ENCODE results near the gene PNMA6F. TPM values are rescaled to one million over a fixed set of nuclear protein-coding genes. Genes with fewer than 3 reads are reported as not detected.
"Not testable (repeated sequence)": the region's sequence is repeated elsewhere in the genome, so short reads cannot be mapped to it uniquely, and the experiment has no call there.

PNMA6F gene
- total and polyA plus RNA-seq, 4 donors: 1.4 to 8.9 (median 5.5) TPM

- H3K9me3 ChIP-seq (ENCODE audit: control insufficient read depth, insufficient read depth, low read length): no peaks in the 10 kb centered on the region
- H3K27me3 ChIP-seq (ENCODE audit: control insufficient read depth, insufficient read depth, low read length): no peaks in the 10 kb centered on the region
- WGBS (ENCODE audit: insufficient coverage): 65% methylated on average over 2 of the region's 3 CpGs
- H3K4me1 ChIP-seq (ENCODE audit: control insufficient read depth, insufficient read depth, low read length): peaks cover 3% of the 10 kb centered on the region
- no peaks in the 10 kb centered on the region for H3K36me3 ChIP-seq (ENCODE audit: control insufficient read depth, insufficient read depth, low read length)
- H3K27ac ChIP-seq (ENCODE audit: low read depth, low read length): no peak overlapping the region
- DNase-seq (ENCODE audit: low read depth in 4 of 6, low spot score in 6 of 6): no peak
- H3K4me3 ChIP-seq (ENCODE audit: low read depth, low read length): no peak overlapping the region
Observed at GRCh38 chrX:153305972-153306371, 15.6 kb downstream of the PNMA6F start.

- H3K27me3 ChIP-seq (ENCODE audit: control insufficient read depth, insufficient read depth, low read length): no peaks in the 10 kb centered on the region
- H3K9me3 ChIP-seq (ENCODE audit: control insufficient read depth, insufficient read depth, low read length): no peaks in the 10 kb centered on the region
- no peak overlapping the region for H3K27ac ChIP-seq (ENCODE audit: low read depth, low read length)
- H3K4me1 ChIP-seq (ENCODE audit: control insufficient read depth, insufficient read depth, low read length): no peaks in the 10 kb centered on the region
- 65% methylated on average over 4 of the region's 9 CpGs for WGBS (ENCODE audit: insufficient coverage)
- H3K4me3 ChIP-seq (ENCODE audit: low read depth, low read length): no peak overlapping the region
- no peaks in the 10 kb centered on the region for H3K36me3 ChIP-seq (ENCODE audit: control insufficient read depth, insufficient read depth, low read length)
- DNase-seq (ENCODE audit: low read depth in 4 of 6, low spot score in 6 of 6): peak in 1 of 6 donors; percentile 1
Observed at GRCh38 chrX:153304988-153305736, 16.4 kb downstream of the PNMA6F start.

GRCh38 chrX:153303276-153304262 is 18.0 kb downstream of the PNMA6F start:
- 59% methylated on average over 11 of the region's 12 CpGs for WGBS (ENCODE audit: insufficient coverage)
- H3K4me3 ChIP-seq (ENCODE audit: low read depth, low read length): no peak overlapping the region
- H3K27ac ChIP-seq (ENCODE audit: low read depth, low read length): no peak overlapping the region
- DNase-seq (ENCODE audit: low read depth in 4 of 6, low spot score in 6 of 6): no peak
- H3K36me3 ChIP-seq (ENCODE audit: control insufficient read depth, insufficient read depth, low read length): no peaks in the 10 kb centered on the region
- no peaks in the 10 kb centered on the region for H3K4me1 ChIP-seq (ENCODE audit: control insufficient read depth, insufficient read depth, low read length)
- no peaks in the 10 kb centered on the region for H3K27me3 ChIP-seq (ENCODE audit: control insufficient read depth, insufficient read depth, low read length)
- H3K9me3 ChIP-seq (ENCODE audit: control insufficient read depth, insufficient read depth, low read length): no peaks in the 10 kb centered on the region

GRCh38 chrX:153302796-153303195 is 18.8 kb downstream of the PNMA6F start:
- Histone ChIP-seq H3K27me3 (ENCODE audit: control insufficient read depth, insufficient read depth, low read length) (no peaks in the 10 kb centered on the region), H3K27ac (ENCODE audit: low read depth, low read length) (no peak overlapping the region), H3K4me3 (ENCODE audit: low read depth, low read length) (no peak overlapping the region), H3K36me3 (ENCODE audit: control insufficient read depth, insufficient read depth, low read length) (no peaks in the 10 kb centered on the region), H3K9me3 (ENCODE audit: control insufficient read depth, insufficient read depth, low read length) (no peaks in the 10 kb centered on the region), H3K4me1 (ENCODE audit: control insufficient read depth, insufficient read depth, low read length) (no peaks in the 10 kb centered on the region)
- DNase-seq (ENCODE audit: low read depth in 4 of 6, low spot score in 6 of 6): no peak
- WGBS (ENCODE audit: insufficient coverage): 61% methylated on average over 4 of the region's 4 CpGs

- Histone ChIP-seq H3K9me3 (ENCODE audit: control insufficient read depth, insufficient read depth, low read length) (no peaks in the 10 kb centered on the region), H3K27me3 (ENCODE audit: control insufficient read depth, insufficient read depth, low read length) (no peaks in the 10 kb centered on the region), H3K4me1 (ENCODE audit: control insufficient read depth, insufficient read depth, low read length) (no peaks in the 10 kb centered on the region), H3K27ac (ENCODE audit: low read depth, low read length) (no peak overlapping the region), H3K36me3 (ENCODE audit: control insufficient read depth, insufficient read depth, low read length) (no peaks in the 10 kb centered on the region), H3K4me3 (ENCODE audit: low read depth, low read length) (no peak overlapping the region)
- 75% methylated on average over 3 of the region's 3 CpGs for WGBS (ENCODE audit: insufficient coverage)
- no peak for DNase-seq (ENCODE audit: low read depth in 4 of 6, low spot score in 6 of 6)
Observed at GRCh38 chrX:153301746-153302145, 19.8 kb downstream of the PNMA6F start.

GRCh38 chrX:153299855-153300254 is 21.7 kb downstream of the PNMA6F start:
- Histone ChIP-seq H3K4me3 (ENCODE audit: low read depth, low read length) (no peak overlapping the region), H3K4me1 (ENCODE audit: control insufficient read depth, insufficient read depth, low read length) (no peaks in the 10 kb centered on the region), H3K27ac (ENCODE audit: low read depth, low read length) (no peak overlapping the region), H3K27me3 (ENCODE audit: control insufficient read depth, insufficient read depth, low read length) (no peaks in the 10 kb centered on the region), H3K9me3 (ENCODE audit: control insufficient read depth, insufficient read depth, low read length) (no peaks in the 10 kb centered on the region), H3K36me3 (ENCODE audit: control insufficient read depth, insufficient read depth, low read length) (no peaks in the 10 kb centered on the region)
- DNase-seq (ENCODE audit: low read depth in 4 of 6, low spot score in 6 of 6): no peak
- WGBS (ENCODE audit: insufficient coverage): 62% methylated on average over 3 of the region's 5 CpGs

- no peaks in the 10 kb centered on the region for H3K36me3 ChIP-seq (ENCODE audit: control insufficient read depth, insufficient read depth, low read length)
- no peak for DNase-seq (ENCODE audit: low read depth in 4 of 6, low spot score in 6 of 6)
- no peak overlapping the region for H3K27ac ChIP-seq (ENCODE audit: low read depth, low read length)
- no peaks in the 10 kb centered on the region for H3K27me3 ChIP-seq (ENCODE audit: control insufficient read depth, insufficient read depth, low read length)
- H3K9me3 ChIP-seq (ENCODE audit: control insufficient read depth, insufficient read depth, low read length): peaks cover 1% of the 10 kb centered on the region
- WGBS (ENCODE audit: insufficient coverage): 6% methylated on average over 1 of the region's 1 CpG
- H3K4me1 ChIP-seq (ENCODE audit: control insufficient read depth, insufficient read depth, low read length): no peaks in the 10 kb centered on the region
- no peak overlapping the region for H3K4me3 ChIP-seq (ENCODE audit: low read depth, low read length)
Observed at GRCh38 chrX:153297376-153297775, 24.2 kb downstream of the PNMA6F start.

- not testable (repeated sequence) for DNase-seq (ENCODE audit: low read depth in 4 of 6, low spot score in 6 of 6); H3K36me3 ChIP-seq (ENCODE audit: control insufficient read depth, insufficient read depth, low read length); H3K4me1 ChIP-seq (ENCODE audit: control insufficient read depth, insufficient read depth, low read length); H3K27ac ChIP-seq (ENCODE audit: low read depth, low read length); H3K9me3 ChIP-seq (ENCODE audit: control insufficient read depth, insufficient read depth, low read length); H3K4me3 ChIP-seq (ENCODE audit: low read depth, low read length); H3K27me3 ChIP-seq (ENCODE audit: control insufficient read depth, insufficient read depth, low read length)
- no CpG with 5 or more reads among the region's 8 CpGs for WGBS (ENCODE audit: insufficient coverage)
Observed at GRCh38 chrX:153293485-153294071, 28.0 kb downstream of the PNMA6F start.

- H3K4me1 ChIP-seq (ENCODE audit: control insufficient read depth, insufficient read depth, low read length); H3K9me3 ChIP-seq (ENCODE audit: control insufficient read depth, insufficient read depth, low read length); H3K36me3 ChIP-seq (ENCODE audit: control insufficient read depth, insufficient read depth, low read length); DNase-seq (ENCODE audit: low read depth in 4 of 6, low spot score in 6 of 6); H3K4me3 ChIP-seq (ENCODE audit: low read depth, low read length); H3K27ac ChIP-seq (ENCODE audit: low read depth, low read length); H3K27me3 ChIP-seq (ENCODE audit: control insufficient read depth, insufficient read depth, low read length): not testable (repeated sequence)
- WGBS (ENCODE audit: insufficient coverage): no CpG with 5 or more reads among the region's 2 CpGs
Observed at GRCh38 chrX:153288807-153289206, 32.8 kb downstream of the PNMA6F start.
